Breast epithelium (tissue), 3 donors: ENCODE data around the gene TSTD1.

Experiments
- POLR2A ChIP-seq: fragments of 450-650 bp; IDR thresholded peaks from one replicate; pipeline ENCODE4 v1.6.1; 2016; ENCODE audit warnings: antibody characterized with exemption, mild to moderate bottlenecking, moderate library complexity
- POLR2AphosphoS5 ChIP-seq, 3 donors: sonication (generic); formaldehyde crosslinking; IDR thresholded peaks; one replicate each; pipeline ENCODE4 v1.6.1; 2017; ENCODE audit warnings: antibody characterized with exemption in 3 of 3
- TF ChIP-seq, protein P1 (sequence below), 3 donors: fragments of 450-650 bp; IDR thresholded peaks; one replicate each; pipeline ENCODE4 v1.5.1; 2016 to 2017; ENCODE audit warnings: antibody characterized with exemption in 3 of 3, mild to moderate bottlenecking in 3 of 3, moderate library complexity in 3 of 3

DNA sequence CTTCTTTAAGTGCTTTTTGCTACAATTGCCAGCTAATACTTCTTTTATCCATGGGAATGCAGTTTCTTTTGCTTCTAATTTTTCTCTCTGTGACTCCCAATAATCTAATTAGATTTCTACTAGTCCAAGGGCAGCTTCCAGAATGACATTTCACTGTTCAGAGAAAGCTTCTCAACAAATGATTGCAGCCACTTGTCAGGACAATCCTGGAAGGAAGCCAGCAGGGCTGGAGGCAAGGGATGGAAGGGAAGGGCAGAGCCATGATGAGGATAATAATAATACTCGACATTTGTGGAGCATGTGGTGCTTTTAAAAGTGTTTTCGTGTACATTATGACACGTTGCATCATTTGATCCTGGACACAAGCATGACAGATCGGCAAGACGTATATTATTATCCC, 37.2 kb downstream of the TSTD1 start:
- TF ChIP-seq POLR2A (no peak), POLR2AphosphoS5 (IDR thresholded peaks at IDR 0.05) (no peak)
- TF ChIP-seq, protein P1, sequence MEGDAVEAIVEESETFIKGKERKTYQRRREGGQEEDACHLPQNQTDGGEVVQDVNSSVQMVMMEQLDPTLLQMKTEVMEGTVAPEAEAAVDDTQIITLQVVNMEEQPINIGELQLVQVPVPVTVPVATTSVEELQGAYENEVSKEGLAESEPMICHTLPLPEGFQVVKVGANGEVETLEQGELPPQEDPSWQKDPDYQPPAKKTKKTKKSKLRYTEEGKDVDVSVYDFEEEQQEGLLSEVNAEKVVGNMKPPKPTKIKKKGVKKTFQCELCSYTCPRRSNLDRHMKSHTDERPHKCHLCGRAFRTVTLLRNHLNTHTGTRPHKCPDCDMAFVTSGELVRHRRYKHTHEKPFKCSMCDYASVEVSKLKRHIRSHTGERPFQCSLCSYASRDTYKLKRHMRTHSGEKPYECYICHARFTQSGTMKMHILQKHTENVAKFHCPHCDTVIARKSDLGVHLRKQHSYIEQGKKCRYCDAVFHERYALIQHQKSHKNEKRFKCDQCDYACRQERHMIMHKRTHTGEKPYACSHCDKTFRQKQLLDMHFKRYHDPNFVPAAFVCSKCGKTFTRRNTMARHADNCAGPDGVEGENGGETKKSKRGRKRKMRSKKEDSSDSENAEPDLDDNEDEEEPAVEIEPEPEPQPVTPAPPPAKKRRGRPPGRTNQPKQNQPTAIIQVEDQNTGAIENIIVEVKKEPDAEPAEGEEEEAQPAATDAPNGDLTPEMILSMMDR (IDR thresholded peaks at IDR 0.05), result no peak
